Measurements from ENCODE around the gene NDUFS6. TPM values are rescaled to one million over a fixed set of nuclear protein-coding genes. Genes with fewer than 3 reads are reported as not detected.
"Not testable (repeated sequence)": the region's sequence is repeated elsewhere in the genome, so short reads cannot be mapped to it uniquely, and the experiment has no call there.

The NDUFS6 gene
- total RNA-seq, 1 donor from 2014 or later = 26.7 TPM

- no peak for DNase-seq (ENCODE audit: low spot score in 2 of 2, unreplicated experiment in 2 of 2)
- H3K27me3 Mint-ChIP-seq (ENCODE audit: low read depth) = peaks cover 27% of the 10 kb centered on the region
- TF ChIP-seq CTCF (IDR thresholded peaks at IDR 0.05; ENCODE audit: unreplicated experiment) = no peak
- H3K27ac Mint-ChIP-seq = no peak overlapping the region
- H3K4me1 Mint-ChIP-seq = peaks cover 7% of the 10 kb centered on the region
- H3K9me3 Mint-ChIP-seq = no peaks in the 10 kb centered on the region
- H3K4me3 Mint-ChIP-seq = no peak overlapping the region
- H3K36me3 Mint-ChIP-seq = no peaks in the 10 kb centered on the region
Measured at GRCh38 chr5:1840071-1840547, 38.9 kb downstream of the NDUFS6 start.

- no peak for DNase-seq (ENCODE audit: low spot score in 2 of 2, unreplicated experiment in 2 of 2)
- H3K9me3 Mint-ChIP-seq = no peaks in the 10 kb centered on the region
- H3K4me3 Mint-ChIP-seq = no peak overlapping the region
- no peaks in the 10 kb centered on the region for H3K36me3 Mint-ChIP-seq
- peaks cover 7% of the 10 kb centered on the region for H3K4me1 Mint-ChIP-seq
- peaks cover 21% of the 10 kb centered on the region for H3K27me3 Mint-ChIP-seq (ENCODE audit: low read depth)
- TF ChIP-seq CTCF (IDR thresholded peaks at IDR 0.05; ENCODE audit: unreplicated experiment) = no peak
- no peak overlapping the region for H3K27ac Mint-ChIP-seq
Measured at GRCh38 chr5:1840741-1841521, 39.7 kb downstream of the NDUFS6 start.

- Mint-ChIP-seq H3K9me3 (no peaks in the 10 kb centered on the region), H3K27me3 (ENCODE audit: low read depth) (peaks cover 22% of the 10 kb centered on the region), H3K4me3 (no peak overlapping the region), H3K27ac (no peak overlapping the region), H3K4me1 (no peaks in the 10 kb centered on the region), H3K36me3 (no peaks in the 10 kb centered on the region)
- TF ChIP-seq CTCF (IDR thresholded peaks at IDR 0.05; ENCODE audit: unreplicated experiment) = no peak
- no peak for DNase-seq (ENCODE audit: low spot score in 2 of 2, unreplicated experiment in 2 of 2)
Measured at GRCh38 chr5:1842004-1842819, 41.0 kb downstream of the NDUFS6 start.

- H3K27ac Mint-ChIP-seq; DNase-seq (ENCODE audit: low spot score in 2 of 2, unreplicated experiment in 2 of 2); H3K4me3 Mint-ChIP-seq: not testable (repeated sequence)
Measured at GRCh38 chr5:1843761-1844160, 42.6 kb downstream of the NDUFS6 start.

GRCh38 chr5:1844708-1845436 is 43.7 kb downstream of the NDUFS6 start:
- no peak for DNase-seq (ENCODE audit: low spot score in 2 of 2, unreplicated experiment in 2 of 2)
- no peak for TF ChIP-seq CTCF (IDR thresholded peaks at IDR 0.05; ENCODE audit: unreplicated experiment)
- Mint-ChIP-seq H3K36me3 (no peaks in the 10 kb centered on the region), H3K27ac (no peak overlapping the region), H3K4me1 (no peaks in the 10 kb centered on the region), H3K9me3 (no peaks in the 10 kb centered on the region), H3K27me3 (ENCODE audit: low read depth) (peaks cover 39% of the 10 kb centered on the region), H3K4me3 (no peak overlapping the region)

More at GRCh38 chr5:1843761-1844160, 42.6 kb downstream of the NDUFS6 start:
- H3K9me3 Mint-ChIP-seq, H3K36me3 Mint-ChIP-seq, H3K4me1 Mint-ChIP-seq: not testable (repeated sequence)
- peaks cover 34% of the 10 kb centered on the region for H3K27me3 Mint-ChIP-seq (ENCODE audit: low read depth)

Data from mesothelial cell of epicardium (in vitro differentiated cells).